ENCODE results near the gene BNC2.

DNA sequence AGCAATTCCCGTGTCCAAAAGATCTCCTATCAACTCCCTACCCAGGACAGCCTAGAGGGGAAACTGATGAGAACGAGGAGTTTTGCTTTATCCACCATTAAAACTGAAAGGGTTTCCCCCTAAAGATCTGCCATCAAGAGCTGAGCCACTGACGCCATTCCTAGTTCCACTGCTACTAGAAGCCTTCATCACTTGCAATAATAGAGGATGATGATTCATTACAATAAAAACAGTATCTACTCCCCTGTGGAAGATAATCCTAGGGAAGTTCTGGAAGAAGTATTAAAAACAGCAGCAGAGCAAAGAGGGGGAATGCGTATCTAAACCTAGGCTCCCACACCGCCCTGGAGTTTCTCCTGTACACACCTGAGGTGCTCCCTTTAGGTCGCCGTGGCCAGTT, 394.5 kb downstream of the BNC2 start:
- TF ChIP-seq, protein P1, sequence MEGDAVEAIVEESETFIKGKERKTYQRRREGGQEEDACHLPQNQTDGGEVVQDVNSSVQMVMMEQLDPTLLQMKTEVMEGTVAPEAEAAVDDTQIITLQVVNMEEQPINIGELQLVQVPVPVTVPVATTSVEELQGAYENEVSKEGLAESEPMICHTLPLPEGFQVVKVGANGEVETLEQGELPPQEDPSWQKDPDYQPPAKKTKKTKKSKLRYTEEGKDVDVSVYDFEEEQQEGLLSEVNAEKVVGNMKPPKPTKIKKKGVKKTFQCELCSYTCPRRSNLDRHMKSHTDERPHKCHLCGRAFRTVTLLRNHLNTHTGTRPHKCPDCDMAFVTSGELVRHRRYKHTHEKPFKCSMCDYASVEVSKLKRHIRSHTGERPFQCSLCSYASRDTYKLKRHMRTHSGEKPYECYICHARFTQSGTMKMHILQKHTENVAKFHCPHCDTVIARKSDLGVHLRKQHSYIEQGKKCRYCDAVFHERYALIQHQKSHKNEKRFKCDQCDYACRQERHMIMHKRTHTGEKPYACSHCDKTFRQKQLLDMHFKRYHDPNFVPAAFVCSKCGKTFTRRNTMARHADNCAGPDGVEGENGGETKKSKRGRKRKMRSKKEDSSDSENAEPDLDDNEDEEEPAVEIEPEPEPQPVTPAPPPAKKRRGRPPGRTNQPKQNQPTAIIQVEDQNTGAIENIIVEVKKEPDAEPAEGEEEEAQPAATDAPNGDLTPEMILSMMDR (IDR thresholded peaks at IDR 0.05), result no peak
- TF ChIP-seq POLR2A (IDR thresholded peaks at IDR 0.05), result no peak

All from right lobe of liver (tissue), 4 donors.